NOMO-1 treated with dmso at 0.1 percent for 144 hours (cell line): ENCODE measurements around the gene SF1.

Experiments
- DNase-seq: peaks from one replicate; lab custom pipeline; 2025; ENCODE audit not compliant: unreplicated experiment; lab: John Stamatoyannopoulos, UW

The SF1 gene

GRCh38 chr11:64747961-64748665 lies 30.2 kb downstream of the SF1 start:
- DNase-seq: no peak

GRCh38 chr11:64746486-64746885 lies 31.9 kb downstream of the SF1 start:
- DNase-seq: no peak

- peak; percentile 35 for DNase-seq
Observed at GRCh38 chr11:64745521-64746328, 32.6 kb downstream of the SF1 start.

GRCh38 chr11:64745189-64745520 lies 33.2 kb downstream of the SF1 start:
- DNase-seq: peak; percentile 66

- DNase-seq: no peak
Observed at GRCh38 chr11:64744544-64745188, 33.7 kb downstream of the SF1 start.

- DNase-seq: peak; percentile 79
Observed at GRCh38 chr11:64743591-64744543, 34.5 kb downstream of the SF1 start, which contains the start of gene RASGRP2. RASGRP2 (minus strand) TSS chr11:64744142; CDS start chr11:64742866, 1,276 bp downstream.

GRCh38 chr11:64742889-64743590 lies 35.3 kb downstream of the SF1 start:
- DNase-seq: peak; percentile 66

GRCh38 chr11:64742087-64742888 lies 36.1 kb downstream of the SF1 start:
- DNase-seq: no peak

GRCh38 chr11:64741375-64742086 lies 36.8 kb downstream of the SF1 start:
- no peak for DNase-seq

- no peak for DNase-seq
Observed at GRCh38 chr11:64739871-64740270, 38.5 kb downstream of the SF1 start.

GRCh38 chr11:64736654-64737053 lies 41.7 kb downstream of the SF1 start:
- no peak for DNase-seq

GRCh38 chr11:64735725-64736259 lies 42.5 kb downstream of the SF1 start:
- no peak for DNase-seq

- no peak for DNase-seq
Observed at GRCh38 chr11:64734811-64735724, 43.3 kb downstream of the SF1 start.

GRCh38 chr11:64731601-64732000 lies 46.7 kb downstream of the SF1 start:
- DNase-seq: no peak

- no peak for DNase-seq
Observed at GRCh38 chr11:64729851-64730382, 48.4 kb downstream of the SF1 start.

GRCh38 chr11:64728757-64729365 lies 49.5 kb downstream of the SF1 start:
- DNase-seq: no peak
